Testis (tissue), 3 donors: Measurements from ENCODE around the gene ACOX2. TPM values are rescaled to one million over a fixed set of nuclear protein-coding genes. Genes with fewer than 3 reads are reported as not detected.

Source experiments
- DNase-seq: peaks from one replicate; pipeline ENCODE4 v3.0.0-alpha.2; 2019
- H3K27ac ChIP-seq, 2 donors: fragments of 200-600 bp; sonication (generic); one replicate each; pipeline ENCODE4 v1.5.1; 2019
- H3K27me3 ChIP-seq: fragments of 200-600 bp; sonication (generic); one replicate; pipeline ENCODE4 v1.5.1; 2019
- H3K36me3 ChIP-seq: fragments of 200-600 bp; sonication (generic); one replicate; pipeline ENCODE4 v1.5.1; 2017; ENCODE audit warnings: low read depth; ENCODE audit errors: missing control alignments
- H3K4me1 ChIP-seq: fragments of 200-600 bp; sonication (generic); one replicate; pipeline ENCODE4 v1.5.1; 2019
- H3K4me3 ChIP-seq, 2 donors: fragments of 200-600 bp; sonication (generic); one replicate each; pipeline ENCODE4 v1.5.1; 2017 to 2019
- H3K9me3 ChIP-seq: fragments of 200-600 bp; sonication (generic); one replicate; pipeline ENCODE4 v1.5.1; 2017
- POLR2A ChIP-seq: fragments of 450-650 bp; IDR thresholded peaks from one replicate; pipeline ENCODE4 v1.6.1; 2017; ENCODE audit warnings: antibody characterized with exemption, mild to moderate bottlenecking, moderate library complexity
- WGBS, 2 donors: methylation state at CpG; one replicate each; pipeline ENCODE4 v1.1.5; 2018; 5-methylcytosine and 5-hydroxymethylcytosine counted together
- intact Hi-C: fragments of 100-400 bp; cut with DNase I; formaldehyde crosslinking; loops from one replicate; pipeline ENCODE4 v1.15.1; 2023; ENCODE audit warnings: low total_unique reads
- polyA plus RNA-seq: library from polyadenylated mRNA; stranded (reverse); fragments of 350-450 nt; fragmentation: Illumina TruSeq; extraction: RNeasy Lipid Tissue Mini Kit (QIAGEN cat#74804); gene quantifications from one replicate; pipeline ENCODE4 v1.2.3, GENCODE V29; 2014; ENCODE audit warnings: low read depth, low replicate concordance; ENCODE audit not compliant: insufficient read depth
- total RNA-seq, 2 donors: library from RNA; depleted of rRNA; stranded (reverse); fragments of >200 nt; gene quantifications; one replicate each; pipeline ENCODE4 v1.2.3, GENCODE V29; 2016
- TF ChIP-seq, protein P1 (sequence below), 3 experiments: fragments of 450-650 bp in 2 of 3; fragments of 200-600 bp in 1 of 3; sonication (generic) in 1 of 3; IDR thresholded peaks; one replicate each; pipeline ENCODE4 v1.5.1; 2016 to 2019; ENCODE audit warnings: antibody characterized with exemption in 3 of 3, mild to moderate bottlenecking in 2 of 3, moderate library complexity in 1 of 3

ACOX2 gene
- total and polyA plus RNA-seq, 3 donors from 2014 or later: 27.1 to 55.9 (median 46.1) TPM

DNA sequence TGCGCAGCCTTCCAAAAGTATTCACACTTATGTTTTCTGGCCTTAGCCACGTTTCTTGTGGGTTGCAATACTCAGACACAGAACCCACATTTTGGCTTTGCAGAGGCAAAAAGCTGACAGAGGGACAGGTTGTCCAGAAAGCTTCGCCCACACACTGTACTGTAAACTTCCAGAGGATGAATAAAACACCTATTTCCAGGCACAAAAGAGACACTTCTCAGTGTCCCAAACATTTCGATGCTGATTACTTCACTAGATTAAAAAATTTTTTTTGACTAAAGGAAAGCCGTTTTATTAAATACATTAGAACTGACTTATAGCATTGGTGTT lies 73.1 kb downstream of the ACOX2 start:
- Histone ChIP-seq H3K27ac (no peak overlapping the region), H3K9me3 (no peaks in the 10 kb centered on the region), H3K36me3 (no peaks in the 10 kb centered on the region), H3K27me3 (no peaks in the 10 kb centered on the region), H3K4me3 (no peak overlapping the region), H3K4me1 (peaks cover 6% of the 10 kb centered on the region)
- no peak for DNase-seq
- intact Hi-C loops: no loop called here
- WGBS, 2 donors: 24 to 37% methylated on average over 5 of the region's 5 CpGs
- no peak for TF ChIP-seq POLR2A
- TF ChIP-seq, protein P1, sequence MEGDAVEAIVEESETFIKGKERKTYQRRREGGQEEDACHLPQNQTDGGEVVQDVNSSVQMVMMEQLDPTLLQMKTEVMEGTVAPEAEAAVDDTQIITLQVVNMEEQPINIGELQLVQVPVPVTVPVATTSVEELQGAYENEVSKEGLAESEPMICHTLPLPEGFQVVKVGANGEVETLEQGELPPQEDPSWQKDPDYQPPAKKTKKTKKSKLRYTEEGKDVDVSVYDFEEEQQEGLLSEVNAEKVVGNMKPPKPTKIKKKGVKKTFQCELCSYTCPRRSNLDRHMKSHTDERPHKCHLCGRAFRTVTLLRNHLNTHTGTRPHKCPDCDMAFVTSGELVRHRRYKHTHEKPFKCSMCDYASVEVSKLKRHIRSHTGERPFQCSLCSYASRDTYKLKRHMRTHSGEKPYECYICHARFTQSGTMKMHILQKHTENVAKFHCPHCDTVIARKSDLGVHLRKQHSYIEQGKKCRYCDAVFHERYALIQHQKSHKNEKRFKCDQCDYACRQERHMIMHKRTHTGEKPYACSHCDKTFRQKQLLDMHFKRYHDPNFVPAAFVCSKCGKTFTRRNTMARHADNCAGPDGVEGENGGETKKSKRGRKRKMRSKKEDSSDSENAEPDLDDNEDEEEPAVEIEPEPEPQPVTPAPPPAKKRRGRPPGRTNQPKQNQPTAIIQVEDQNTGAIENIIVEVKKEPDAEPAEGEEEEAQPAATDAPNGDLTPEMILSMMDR (IDR thresholded peaks at IDR 0.05): peak in 1 of 3 experiments; percentile 10

DNA sequence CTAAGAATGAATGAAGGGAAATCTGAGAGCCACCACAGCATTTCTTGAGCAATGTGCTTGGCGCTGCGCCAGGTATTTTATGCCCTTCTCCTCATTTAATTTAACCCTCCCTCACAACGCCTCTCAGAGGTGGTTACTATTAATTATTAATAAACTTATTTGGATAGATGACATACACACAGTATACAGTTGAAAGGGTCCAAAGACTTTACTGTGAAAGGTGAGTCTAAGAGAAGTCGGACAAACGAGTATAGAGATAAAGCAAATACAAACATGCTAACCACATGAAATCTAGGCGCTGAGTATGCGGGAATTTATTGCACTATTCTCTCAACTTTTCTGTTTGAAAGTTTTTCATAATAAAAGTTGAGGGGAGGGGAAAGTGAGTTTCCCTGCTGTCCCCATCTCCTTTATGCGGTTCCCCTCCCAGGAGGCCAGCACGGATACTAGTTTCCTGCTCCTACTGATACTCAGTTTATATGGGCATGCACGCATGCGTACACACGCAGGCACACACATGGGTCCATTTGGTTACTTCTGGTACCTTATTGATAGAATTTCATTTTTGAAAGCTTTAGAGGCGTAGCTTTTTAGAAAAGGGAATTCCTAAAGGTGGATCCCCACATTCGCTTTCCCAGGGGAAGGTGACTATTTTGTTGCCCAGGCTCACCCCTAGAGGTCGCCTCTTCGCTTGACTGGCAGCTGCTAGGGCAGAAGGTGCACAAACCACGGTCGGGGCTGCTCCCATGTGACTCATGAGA lies 73.6 kb downstream of the ACOX2 start:
- no peaks in the 10 kb centered on the region for H3K27me3 ChIP-seq
- no peak overlapping the region for H3K4me3 ChIP-seq
- no peak overlapping the region for H3K27ac ChIP-seq
- intact Hi-C loops: no loop called here
- no peaks in the 10 kb centered on the region for H3K36me3 ChIP-seq
- peaks cover 6% of the 10 kb centered on the region for H3K4me1 ChIP-seq
- DNase-seq: peak; percentile 75
- no peak for TF ChIP-seq POLR2A
- TF ChIP-seq, protein P1 (IDR thresholded peaks at IDR 0.05): peak in 2 of 3 experiments; percentile 47 to 60
- 21 to 34% methylated on average over 18 of the region's 18 CpGs for WGBS, 2 donors
- H3K9me3 ChIP-seq: no peaks in the 10 kb centered on the region

DNA sequence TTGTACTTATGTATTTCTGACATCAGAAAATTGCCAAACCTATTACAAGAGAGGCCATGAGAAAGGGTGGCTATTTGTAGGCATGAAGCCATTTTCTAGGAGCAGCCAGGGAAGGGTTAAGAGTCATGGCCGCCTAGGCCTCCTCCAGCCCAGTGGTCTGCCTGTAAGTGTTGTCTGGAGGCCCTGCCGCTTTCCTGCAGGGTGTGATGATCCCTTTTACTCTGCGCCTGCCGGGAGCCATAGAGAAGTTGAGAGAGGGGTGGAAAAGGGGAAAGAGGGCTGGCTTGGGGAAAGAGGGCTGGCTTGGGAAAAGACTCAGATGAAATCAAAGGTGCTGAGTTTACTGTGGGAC lies 74.2 kb downstream of the ACOX2 start:
- 57 to 67% methylated on average over 4 of the region's 4 CpGs for WGBS, 2 donors

DNA sequence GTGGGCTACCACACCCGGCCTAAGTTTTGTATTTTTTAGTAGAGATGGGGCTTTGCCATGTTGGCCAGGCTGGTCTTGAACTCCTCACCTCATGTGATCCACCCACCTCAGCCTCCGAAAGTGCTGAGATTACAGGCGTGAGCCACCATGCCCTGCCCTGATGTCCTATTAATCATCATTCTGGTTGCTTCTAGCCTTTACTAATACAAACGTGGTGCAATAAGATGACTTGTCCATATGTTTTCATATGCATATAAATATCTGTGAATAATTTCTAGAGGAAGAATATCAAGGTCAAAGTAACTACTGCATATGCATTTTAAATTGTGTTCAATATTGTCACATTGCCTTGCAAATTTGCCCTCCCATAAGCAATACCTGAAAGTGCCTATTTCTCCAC lies 77.8 kb downstream of the ACOX2 start:
- Histone ChIP-seq H3K27ac (no peak overlapping the region), H3K4me1 (peaks cover 6% of the 10 kb centered on the region), H3K27me3 (no peaks in the 10 kb centered on the region), H3K4me3 (no peak overlapping the region), H3K9me3 (no peaks in the 10 kb centered on the region), H3K36me3 (no peaks in the 10 kb centered on the region)
- DNase-seq: no peak
- TF ChIP-seq POLR2A: no peak
- TF ChIP-seq, protein P1 (IDR thresholded peaks at IDR 0.05): no peak
- intact Hi-C loops: no loop called here
- WGBS, 2 donors: 79 to 84% methylated on average over 4 of the region's 4 CpGs

More for the DNA sequence above, 74.2 kb downstream of the ACOX2 start:
- H3K4me3 ChIP-seq: no peak overlapping the region
- intact Hi-C loops: no loop called here
- no peaks in the 10 kb centered on the region for H3K36me3 ChIP-seq
- peaks cover 6% of the 10 kb centered on the region for H3K4me1 ChIP-seq
- TF ChIP-seq POLR2A: no peak
- TF ChIP-seq, protein P1 (IDR thresholded peaks at IDR 0.05): no peak
- no peaks in the 10 kb centered on the region for H3K27me3 ChIP-seq
- no peaks in the 10 kb centered on the region for H3K9me3 ChIP-seq
- no peak overlapping the region for H3K27ac ChIP-seq
- no peak for DNase-seq

Other genes with a start within 250 kb of the ACOX2 start
- gene RPP14, start 230.9 kb downstream of the ACOX2 start, total RNA-seq: 10 to 100 TPM; 13.8 to 17.0 TPM
- 18.4 TPM for gene RPP14, start 230.9 kb downstream of the ACOX2 start, polyA plus RNA-seq
- 10 to 100 TPM; 14.6 to 15.1 TPM for gene HTD2, start 230.7 kb downstream of the ACOX2 start, total RNA-seq
- 16.4 TPM for gene HTD2, start 230.7 kb downstream of the ACOX2 start, polyA plus RNA-seq
- 10 to 100 TPM; 29.3 to 31.3 TPM for gene PXK, start 204.3 kb downstream of the ACOX2 start, total RNA-seq
- gene PXK, start 204.3 kb downstream of the ACOX2 start, polyA plus RNA-seq: 28.8 TPM
- gene PDHB, start 103.4 kb downstream of the ACOX2 start, total RNA-seq: 100 to 1,000 TPM in 1 of 2 donors, 10 to 100 TPM in 1; 98.0 to 126 TPM
- 94.0 TPM for gene PDHB, start 103.4 kb downstream of the ACOX2 start, polyA plus RNA-seq
- 10 to 100 TPM; 14.9 to 19.8 TPM for gene KCTD6, start 45.1 kb downstream of the ACOX2 start, total RNA-seq
- gene KCTD6, start 45.1 kb downstream of the ACOX2 start, polyA plus RNA-seq: 9.5 TPM
- gene FAM107A, start 40.2 kb upstream of the ACOX2 start, total RNA-seq: 10 to 100 TPM; 14.8 to 17.8 TPM
- 7.8 TPM for gene FAM107A, start 40.2 kb upstream of the ACOX2 start, polyA plus RNA-seq
- under 1 TPM in 1 of 2 donors, not detected in 1; 0.19 TPM for gene FAM3D, start 129.6 kb upstream of the ACOX2 start, total RNA-seq
- 0.41 TPM for gene FAM3D, start 129.6 kb upstream of the ACOX2 start, polyA plus RNA-seq